Activated CD4-positive, alpha-beta T cell treated with anti-CD3 and anti-CD28 coated beads, Interleukin-10, Interleukin-2, amounts not matched to agents 100 ng/mL and 50 ng/mL, durations not matched to agents 16 hours and 8 hours (primary cell): Measurements from ENCODE around the gene GIPC1.
"Not testable (repeated sequence)": the region's sequence is repeated elsewhere in the genome, so short reads cannot be mapped to it uniquely, and the experiment has no call there.

Experiments
- DNase-seq: peaks from one replicate; pipeline ENCODE4 v3.0.0-alpha.2; 2020

GIPC1 gene, protein sequence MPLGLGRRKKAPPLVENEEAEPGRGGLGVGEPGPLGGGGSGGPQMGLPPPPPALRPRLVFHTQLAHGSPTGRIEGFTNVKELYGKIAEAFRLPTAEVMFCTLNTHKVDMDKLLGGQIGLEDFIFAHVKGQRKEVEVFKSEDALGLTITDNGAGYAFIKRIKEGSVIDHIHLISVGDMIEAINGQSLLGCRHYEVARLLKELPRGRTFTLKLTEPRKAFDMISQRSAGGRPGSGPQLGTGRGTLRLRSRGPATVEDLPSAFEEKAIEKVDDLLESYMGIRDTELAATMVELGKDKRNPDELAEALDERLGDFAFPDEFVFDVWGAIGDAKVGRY

DNA sequence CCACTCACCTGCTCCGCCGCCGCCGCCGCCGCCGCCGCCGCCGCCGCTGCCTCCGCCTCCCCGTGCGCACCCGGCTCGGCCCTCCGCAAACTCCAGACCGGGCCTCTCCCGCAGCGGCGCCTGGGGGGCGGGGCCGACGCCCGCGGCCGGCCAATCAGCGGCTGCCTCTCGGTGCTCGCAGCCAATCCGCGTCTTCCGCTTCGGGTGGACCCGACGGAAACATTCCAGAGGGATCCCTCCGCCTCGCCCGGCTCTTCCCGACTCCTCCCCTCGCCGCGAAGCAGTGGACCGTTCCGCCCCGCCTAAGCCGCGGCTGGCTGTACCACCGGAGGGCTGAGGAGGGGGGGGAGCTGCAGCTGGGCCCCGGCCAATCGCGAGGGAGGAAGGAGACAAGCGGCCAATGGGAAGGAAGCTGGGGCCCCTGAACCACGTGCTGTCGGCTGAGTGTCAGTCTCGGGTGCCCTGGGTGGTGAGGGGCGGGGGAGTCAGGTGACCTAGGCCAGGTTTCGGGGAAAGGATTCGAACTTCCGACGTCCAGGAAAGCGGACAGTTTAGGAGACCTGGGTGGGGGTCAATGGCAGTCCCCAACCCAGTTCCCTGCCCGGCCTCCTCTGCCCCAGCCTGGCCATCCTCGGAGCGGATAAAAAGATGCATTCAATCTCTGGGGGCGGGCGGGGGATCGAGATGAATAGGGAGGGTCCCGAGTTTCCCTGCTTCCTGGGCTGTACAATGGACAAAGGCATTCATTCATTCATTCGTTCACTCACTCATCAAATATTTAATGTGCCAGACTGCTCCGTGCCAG, at the start of gene GIPC1:
GIPC1 (minus strand) TSS at position 99 of the 805 bp plus-strand sequence. CDS start 13,151 bp downstream, outside the sequence.
- DNase-seq = peak; percentile 87

DNA sequence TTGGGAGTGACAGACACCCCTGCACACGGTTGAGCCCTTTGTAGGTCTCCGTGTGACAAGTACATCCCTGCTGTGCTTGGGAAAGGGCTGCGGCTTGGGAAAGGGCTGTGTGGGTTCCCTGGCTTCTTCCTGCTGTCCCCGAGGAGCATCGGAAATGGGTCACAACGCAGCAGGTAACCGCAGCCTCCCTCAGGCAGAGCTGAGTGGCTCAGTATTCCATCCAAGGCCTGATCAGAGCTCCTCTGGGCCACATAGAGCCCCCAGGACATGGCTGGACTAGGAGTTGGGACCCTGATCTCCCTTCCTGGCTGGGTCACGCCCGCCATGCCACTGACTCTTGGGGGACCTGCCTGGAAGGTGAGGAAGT, 49.8 kb upstream of the GIPC1 start:
- DNase-seq = no peak

DNA sequence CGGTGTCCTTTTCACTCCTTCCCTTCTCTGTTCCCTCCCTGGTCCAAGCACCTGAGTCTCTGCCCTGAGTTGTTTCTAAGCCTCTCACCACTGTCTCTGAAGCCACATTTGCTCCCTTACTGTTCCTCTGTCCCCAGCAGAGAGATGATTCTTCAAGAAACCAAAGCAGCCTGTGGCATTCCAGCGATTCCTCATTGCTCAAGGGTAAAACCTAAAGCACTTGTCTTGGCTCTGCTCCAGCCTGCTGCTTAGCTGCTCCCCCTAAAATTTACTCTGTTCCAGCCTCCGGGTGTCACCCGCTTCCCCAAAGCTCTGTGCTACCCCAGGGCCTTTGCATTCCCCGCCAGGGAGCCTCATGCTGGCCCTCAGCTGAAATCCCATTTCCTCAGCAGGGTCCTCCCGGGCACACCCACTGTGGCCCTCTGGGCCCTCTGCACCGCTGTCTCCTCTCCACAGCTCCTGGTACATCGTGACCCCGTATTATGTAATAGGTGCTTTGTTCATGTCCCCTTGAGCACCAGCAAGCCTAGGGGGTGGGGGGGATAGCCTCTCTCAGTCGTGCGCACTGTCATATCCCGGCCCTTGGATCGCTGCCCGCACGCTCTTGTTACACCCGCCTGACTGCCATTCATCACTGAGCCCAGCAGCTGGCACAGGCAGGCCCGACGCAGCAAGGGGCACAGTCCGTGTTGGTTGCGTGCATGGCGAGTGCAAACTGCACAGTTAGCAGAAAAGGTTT, 49.2 kb upstream of the GIPC1 start:
- DNase-seq = no peak

DNA sequence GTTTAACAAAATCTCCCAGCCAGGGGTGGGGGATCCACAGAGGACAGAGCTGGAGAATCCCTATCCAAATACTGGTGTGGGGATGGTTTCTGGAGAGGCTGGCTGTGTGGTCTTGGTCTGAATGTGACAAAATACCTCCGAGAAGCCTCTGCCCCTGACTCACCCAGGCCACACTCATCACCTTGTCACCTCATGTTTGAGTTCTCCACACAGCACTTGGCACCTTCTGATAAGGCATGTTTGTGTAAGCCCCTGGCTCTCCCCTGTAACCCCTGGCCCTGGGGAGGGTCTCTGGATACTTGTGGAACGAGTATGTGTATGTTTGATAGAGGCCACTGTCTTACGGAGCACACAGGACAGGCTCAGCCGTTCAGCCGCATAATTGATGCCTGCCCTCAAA, 48.1 kb upstream of the GIPC1 start:
- DNase-seq = no peak

DNA sequence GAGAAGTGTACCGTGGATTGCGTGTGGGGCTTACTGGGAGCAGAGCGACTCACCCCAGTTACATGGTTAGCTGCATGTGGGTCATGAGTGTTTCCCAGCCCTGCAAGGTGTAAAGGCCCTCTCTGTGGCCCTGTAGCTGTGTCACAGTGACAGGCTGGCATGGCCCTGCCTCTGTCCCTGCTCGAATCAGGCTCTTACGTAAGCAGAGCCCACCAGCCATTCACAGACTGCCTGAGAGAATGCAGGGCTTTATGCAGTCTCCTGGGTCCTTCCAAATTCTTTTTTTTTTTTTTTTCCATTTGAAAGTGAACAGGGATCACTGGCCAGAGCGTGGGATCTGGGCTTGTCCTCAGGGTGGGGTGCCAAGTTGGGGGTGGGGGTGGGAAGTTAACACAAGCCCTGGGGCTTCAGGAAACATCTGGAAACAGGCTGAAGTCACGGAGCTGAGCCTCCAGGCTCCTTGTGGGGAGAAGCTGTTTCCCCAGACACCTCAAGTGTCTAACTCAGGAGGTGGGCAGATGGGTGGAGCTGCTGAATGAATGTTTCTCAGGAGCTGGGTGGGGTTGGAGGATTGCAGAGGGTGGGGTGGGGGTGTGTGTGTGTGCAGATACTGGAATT, 46.9 kb upstream of the GIPC1 start:
- DNase-seq = no peak

DNA sequence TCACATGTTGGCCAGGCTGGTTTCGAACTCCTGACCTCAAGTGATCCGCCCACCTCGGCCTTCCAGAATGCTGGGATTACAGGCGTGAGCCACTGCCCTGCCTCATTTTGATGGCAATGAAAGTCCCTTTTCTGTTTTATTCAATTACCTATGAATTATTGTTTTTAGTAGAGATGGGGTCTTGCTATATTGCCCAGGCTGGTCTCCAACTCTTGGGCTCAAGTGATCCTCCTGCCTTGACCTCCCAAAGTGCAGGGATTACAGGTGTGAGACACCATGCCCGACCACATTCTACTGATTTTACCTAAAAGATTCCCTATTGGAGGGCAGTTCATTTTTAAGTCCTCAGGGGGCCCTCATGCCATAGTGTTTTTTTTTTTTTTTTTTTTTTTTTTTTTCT, 46.1 kb upstream of the GIPC1 start:
- not testable (repeated sequence) for DNase-seq

DNA sequence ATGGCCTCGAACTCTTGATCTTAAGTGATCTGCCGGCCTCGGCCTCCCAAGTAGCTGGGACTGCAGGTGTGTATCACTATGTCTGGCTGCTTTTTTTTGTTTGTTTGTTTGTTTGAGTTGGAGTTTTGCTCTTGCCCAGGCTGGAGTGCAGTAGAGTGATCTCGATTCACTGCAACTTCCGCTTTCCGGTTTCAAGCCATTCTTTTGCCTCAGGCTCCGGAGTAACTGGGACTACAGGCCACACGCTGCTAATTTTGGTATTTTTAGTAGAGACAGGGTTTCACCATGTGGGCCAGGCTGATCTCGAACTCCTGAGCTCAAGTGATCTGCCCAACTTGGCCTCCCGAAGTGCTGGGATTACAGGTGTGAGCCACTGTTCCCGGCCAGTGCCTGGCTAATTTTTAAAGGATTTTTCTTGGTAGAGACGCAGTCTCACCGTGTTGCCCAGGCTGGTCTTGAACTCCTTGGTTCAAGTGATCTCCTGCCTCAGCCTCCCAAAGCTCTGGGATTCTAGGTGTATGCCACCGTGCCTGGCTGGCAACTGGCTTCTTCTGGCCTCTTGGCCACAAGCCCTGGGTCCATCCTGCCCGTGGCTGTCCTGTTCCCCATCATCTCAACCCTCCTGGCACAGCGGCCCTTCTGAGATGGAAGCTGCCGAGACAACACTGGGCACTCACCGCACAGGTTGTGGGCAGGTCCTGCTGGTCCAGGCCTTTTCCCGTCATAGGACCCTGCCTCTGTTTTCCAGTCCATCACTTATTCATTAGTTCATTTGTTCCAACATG, 45.0 kb upstream of the GIPC1 start:
- no peak for DNase-seq

DNA sequence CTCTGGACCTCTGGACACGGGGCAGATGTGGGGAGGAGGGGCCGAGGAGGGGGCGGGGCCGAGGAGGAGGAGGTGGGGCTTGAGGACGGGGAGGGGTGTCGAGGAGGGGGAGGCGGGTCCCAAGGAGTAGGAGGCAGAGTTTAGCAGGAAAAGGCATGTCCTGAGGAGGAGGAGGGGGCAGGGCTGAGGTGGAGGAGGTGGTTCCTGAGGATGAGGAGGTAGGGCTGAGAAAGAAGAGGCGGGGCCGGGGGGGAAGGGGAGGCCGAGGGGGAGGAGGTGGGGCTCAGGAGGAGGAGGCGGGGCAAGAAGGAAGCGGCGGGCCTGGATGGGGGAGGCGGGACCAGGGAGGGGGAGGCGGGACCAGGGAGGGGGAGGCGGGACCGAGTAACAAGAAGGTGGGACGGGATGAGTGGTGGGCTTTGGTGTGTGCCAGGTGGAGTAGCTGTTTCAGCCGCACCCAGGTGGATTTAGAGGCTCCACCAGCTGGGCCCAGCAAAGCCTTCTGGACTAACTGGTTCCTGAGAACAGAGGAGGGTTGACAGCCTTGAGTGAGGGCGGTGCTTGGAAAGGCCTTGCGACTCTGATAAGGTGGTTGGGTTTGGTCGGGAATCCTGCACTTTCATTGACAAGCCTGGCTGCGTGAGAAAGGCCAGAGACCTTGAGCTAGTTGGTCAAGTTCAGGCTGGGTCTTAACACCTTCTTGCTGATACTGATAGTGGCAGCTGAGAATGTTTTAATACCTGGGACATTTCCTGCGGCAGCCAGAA, 41.2 kb upstream of the GIPC1 start:
- peak; percentile 68 for DNase-seq

DNA sequence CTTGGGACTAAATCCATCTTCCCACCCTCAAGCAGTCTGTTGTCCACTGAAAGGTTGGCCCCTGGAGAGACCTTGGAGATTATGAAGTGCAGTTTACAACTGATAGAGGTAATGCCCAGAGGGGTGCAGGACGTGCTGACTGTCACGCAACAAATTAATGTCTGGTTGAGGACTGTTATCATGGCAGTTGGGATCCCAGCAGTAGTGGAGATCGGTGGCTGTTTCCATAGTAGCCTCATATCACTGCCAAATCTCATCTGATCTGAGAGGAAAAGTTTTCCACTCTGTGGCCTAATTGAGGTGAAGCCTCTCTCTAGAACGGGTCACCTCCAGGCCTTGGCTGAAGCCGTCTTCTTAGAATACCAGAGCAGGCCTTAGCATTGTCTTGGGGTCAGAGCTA, 37.5 kb upstream of the GIPC1 start:
- DNase-seq = no peak

DNA sequence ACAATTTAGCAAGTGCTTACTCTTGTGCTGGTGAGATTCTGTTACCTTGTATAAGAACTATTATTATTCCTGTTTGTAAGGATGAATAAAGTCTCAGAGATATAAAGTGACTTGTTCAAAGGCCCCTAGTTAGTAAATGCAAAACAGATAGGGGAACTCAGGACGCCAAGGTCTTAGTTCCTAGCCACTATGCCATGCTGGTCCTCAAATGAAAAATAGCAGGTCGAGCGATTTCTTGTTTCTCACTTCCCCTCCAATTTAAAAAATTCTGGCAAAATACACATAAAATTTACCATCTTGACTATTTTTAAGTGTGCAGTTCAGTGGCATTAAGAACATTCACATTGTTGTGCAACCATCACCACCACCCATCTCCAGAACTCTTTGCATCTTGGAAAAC, 34.6 kb upstream of the GIPC1 start:
- DNase-seq = no peak

DNA sequence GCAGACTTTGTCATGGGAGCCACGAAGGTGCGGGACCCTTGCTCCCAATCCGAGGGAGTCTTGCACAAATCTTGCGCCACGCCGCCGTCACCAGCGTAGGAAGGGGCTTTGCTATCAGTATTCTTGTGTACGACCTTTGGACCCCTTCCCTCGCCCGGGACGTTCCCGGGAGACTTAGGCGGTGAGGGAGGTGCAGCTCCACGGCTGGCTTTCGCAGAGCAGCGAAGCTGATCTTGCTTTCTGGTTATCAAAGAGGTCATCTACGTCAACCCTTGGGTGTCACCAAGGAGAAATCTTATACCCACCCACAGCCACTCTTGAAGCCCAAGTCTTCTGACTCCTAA, 34.0 kb upstream of the GIPC1 start:
- DNase-seq = peak; percentile 36

DNA sequence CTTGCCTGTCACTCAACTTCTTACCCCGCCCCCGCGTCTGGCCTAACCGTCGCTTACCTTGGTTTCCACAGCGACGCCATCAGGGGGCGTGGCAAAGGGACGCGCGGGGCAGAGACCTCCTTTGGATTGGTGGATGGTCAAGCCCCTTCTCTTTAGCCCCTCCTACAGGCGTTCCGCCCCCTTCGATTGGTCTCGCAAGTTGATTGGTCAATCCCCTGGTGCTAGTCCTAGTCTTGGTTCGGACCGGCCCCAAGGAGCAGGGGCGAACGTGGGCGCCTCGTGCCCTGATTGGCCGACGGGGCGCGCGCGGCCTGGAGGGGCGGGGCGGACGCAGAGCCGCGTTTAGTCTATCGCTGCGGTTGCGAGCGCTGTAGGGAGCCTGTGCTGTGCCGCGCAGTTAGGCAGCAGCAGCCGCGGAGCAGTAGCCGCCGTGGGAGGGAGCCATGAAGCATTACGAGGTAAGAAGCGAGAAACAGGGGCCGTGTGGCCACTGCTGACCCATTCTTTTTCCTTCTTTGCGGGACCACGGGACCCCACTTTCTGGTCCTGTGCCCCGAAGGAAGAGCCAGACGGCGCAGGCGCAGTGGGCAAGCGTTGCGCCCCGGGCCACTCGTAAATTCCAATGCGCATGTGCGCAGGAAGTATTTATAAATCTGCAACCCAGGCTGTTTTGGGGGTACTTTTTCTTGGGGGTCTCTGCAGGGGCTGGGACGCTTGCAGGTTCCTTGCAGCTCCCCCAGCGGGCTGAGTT, 33.5 kb upstream of the GIPC1 start, which contains the start of gene TECR:
TECR (plus strand) TSS at position 341 of the 751 bp plus-strand sequence; CDS start at position 444, 103 bp downstream.
- peak; percentile 100 for DNase-seq

DNA sequence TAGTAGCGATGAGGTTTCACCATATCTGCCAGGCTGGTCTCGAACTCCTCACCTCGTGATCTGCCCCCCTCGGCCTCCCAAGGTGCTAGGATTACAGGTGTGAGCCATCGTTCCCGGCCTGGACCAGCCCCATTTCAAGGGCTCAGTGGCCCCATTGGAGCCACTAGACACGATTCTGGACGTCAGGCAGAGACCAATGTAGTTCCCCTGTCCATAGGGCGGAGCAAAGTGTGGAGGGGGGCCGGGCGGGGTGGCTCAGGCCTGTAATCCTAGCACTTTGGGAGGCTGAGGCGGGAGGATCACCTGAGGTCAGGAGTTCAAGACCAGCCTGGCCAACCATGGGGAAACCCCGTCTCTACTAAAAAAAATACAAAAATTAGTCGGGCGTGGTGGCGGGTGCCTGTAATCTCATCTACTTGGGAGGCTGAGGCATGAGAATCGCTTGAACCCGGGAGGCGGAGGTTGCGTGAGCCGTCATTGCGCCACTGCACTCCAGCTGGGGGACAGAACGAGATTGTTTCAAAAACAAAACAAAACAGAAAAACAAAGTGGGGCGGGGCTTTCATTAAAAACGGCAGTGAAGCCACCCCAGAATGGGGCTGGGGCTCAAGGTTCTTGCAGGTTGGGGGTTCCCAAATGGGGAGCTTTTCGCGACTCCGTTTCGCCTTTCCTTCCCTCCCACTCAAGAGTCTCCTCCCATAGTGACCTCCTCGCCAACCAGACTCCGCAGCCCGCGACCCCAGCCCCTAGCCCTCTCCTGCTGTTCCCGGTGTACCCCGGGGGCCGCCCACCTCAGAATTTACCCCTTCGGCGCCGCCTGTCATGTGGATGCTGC, 32.7 kb upstream of the GIPC1 start:
- no peak for DNase-seq

DNA sequence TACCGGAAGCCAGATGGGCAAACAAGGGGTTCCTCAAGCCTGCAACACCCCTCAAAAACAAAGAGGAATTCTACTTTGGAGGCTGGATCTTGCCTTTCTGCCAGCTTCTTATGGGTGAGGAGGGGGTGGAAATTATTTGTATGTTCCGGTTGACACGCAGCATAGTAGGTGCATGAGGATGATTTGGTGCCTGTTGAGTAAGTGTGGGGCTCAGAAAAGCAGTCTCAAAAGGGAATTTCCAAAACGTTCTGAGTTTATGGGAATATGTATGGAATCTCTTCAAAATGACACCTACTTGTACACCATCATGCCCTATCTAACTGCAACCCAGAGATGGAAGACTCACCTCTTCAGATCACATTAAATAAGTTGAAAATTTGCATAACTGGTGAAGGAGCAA, 30.5 kb upstream of the GIPC1 start:
- no peak for DNase-seq

DNA sequence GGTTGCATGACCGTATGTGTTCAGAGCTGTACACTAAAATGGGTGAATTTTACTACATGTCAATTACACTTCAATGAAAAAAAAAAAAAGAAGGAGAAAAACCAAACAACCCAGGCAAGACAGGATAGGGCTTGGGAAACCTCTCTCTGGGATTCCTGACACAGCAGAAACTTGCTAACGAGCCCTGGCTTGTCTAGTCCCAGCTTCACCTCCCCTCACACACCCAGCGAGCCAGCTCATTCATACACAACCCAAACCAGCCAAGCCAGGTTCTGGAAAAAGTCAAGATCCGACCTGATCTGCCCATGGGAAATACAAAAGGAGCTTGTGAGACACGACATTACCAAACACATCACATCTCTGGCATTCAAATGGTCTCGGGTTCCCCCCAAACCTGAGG, 29.8 kb upstream of the GIPC1 start:
- DNase-seq = no peak

DNA sequence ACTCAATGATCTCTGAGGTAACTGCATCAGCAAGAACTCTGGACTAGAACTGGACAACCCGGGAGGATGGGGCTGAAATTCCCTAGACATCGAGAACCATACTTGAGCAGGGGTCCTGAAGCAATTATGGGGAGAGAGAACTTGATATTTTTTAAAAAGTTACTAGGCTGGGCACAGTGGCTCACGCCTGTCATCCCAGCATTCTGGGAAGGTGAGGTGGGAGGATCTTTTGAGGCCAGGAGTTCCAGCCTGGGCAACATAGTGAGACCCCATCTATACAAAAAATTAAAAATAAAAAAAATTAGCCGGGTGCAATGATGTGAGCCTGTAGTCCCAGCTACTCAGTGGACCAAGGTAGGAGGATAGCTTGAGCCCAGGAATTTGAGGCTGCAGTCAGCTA, 24.6 kb upstream of the GIPC1 start:
- DNase-seq = no peak

DNA sequence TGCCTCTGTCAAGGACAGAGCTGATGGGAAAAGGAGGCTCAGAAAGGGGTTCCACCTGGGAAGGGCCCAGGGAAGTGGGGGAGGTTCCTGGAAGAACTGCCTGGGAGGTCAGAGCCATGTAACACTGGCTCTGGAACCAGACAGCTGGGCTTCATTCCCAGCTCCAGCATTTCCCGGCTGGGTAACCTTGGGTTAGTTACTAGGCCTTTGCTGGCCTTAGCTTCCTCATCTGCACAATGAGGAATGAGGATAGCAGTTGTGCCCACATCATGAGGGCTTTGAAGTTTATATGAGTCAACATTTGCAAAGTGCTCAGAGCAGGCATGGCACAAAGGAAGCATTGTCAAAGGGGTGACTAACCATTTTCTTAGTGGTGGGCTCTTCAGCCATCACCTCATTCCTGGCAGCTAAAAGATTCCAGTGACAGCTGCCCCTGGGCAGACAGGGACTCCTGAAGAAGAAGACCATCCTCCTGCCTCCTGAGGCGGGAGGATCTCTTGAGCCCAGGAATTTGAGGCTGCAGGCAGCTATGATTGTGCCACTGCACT, 24.0 kb upstream of the GIPC1 start:
- no peak for DNase-seq

DNA sequence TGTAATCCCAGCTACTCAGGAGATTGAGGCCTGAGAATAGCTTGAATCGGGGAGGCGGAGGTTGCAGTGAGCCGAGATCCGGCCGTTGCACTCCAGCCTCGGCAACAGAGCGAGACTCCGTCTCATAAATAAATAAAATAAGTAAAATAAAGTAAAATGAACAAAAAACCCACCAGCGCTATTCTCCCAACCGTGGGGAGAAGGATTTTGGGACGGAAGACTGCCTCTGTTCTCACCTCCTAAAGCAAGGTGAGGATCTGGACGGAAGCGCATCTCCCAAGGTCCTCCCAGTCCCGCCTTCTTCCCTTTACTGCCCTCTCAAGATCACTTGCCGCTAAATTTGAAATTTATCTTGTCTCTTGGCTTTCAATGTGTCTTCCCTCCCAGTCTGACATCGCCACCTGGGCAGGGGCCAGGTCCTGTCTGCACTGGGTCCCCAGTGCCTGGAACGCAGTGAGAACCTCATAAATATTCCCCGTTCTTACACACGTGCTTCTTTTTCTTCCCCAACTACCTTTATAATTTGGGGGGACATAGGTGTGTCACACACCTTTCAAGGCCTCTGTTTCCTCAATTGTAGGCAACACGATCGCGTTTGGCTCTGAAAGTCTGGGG, 23.4 kb upstream of the GIPC1 start:
- DNase-seq = no peak
